GM21529 (cell line): Measurements from ENCODE around the gene LCN9.
"Not testable (repeated sequence)": the region's sequence is repeated elsewhere in the genome, so short reads cannot be mapped to it uniquely, and the experiment has no call there.

ENCODE experiments used
- ATAC-seq: cut with Tn5 transposase; IDR thresholded peaks from one replicate; pipeline ENCODE4 v1.9.1; 2021; ENCODE audit not compliant: unreplicated experiment

Gene LCN9, protein sequence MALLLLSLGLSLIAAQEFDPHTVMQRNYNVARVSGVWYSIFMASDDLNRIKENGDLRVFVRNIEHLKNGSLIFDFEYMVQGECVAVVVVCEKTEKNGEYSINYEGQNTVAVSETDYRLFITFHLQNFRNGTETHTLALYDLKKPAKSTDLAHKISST

DNA sequence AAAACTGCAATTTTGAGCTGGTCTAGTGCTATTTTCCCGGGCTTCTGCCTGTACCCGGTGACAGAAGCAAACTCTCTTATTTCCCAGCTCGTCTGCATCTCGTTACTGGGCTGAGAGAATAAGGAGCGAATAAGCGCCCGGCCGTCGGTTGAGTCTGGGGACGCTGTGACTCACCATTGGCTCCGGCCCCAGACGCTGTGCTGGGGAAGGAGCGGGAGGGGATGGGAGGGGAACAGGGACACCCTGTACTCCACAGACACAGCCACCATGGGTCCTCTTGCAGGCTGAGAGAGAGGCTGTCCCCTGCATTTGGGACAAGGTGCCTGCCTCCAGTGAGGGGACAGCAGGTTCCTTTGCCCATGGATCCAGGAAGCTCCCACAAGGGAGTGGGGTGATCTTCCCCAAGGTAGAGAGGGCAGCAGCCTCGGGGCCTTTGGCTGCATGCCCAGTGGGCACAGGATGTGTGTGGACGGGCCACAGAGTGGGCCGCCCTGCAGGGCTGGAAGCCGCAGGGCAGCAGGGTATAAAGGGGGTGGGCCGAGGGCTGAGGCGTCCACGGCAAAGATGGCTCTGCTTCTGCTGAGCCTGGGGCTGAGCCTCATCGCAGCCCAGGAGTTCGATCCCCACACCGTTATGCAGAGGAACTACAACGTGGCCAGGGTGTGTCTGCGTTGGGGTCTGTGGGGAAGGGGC, at the start of gene LCN9:
TSS of gene LCN9 (plus strand) at position 552 of the 693 bp plus-strand sequence. CDS start at position 565, 13 bp downstream.
- no peak for ATAC-seq

DNA sequence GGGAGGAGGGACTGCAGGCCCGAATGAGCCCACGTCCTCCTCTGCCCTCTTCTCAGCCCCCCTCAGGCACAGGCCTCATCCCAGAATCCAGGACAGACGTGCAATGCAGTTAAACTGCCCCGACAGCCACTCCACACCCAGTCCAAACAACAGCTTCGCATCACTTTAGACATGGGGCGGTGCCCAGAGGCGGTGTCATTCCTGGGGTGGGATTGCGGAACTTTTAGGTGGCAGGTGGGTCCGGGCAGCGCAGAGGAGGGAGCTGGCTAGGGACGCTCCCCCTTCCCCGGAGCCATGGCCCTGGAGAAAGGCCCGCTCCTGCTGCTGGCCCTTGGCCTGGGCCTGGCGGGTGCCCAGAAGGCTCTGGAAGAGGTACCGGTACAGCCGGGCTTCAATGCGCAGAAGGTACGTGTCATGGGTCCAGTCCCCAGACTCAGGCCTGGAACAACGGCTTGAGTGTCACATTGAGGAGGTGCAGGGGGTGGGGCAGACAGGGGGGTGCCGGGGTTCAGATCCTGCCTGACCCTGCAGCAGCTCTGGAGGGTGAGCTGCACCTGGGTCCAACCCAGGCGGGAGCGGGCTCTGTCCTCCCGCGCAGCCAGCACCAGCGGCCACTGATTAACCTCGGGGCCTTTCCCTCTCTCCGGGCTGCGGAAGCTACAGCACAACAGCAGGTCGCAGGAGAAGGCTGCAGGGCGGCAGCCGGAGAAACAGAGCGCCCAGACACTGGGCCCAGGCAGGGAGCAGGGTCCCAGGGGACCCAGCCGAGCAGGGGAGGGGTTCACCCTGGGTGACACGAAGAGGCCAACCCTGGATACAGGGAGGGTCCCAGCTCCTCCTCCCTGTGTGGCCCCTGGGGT, 48.9 kb upstream of the LCN9 start:
- no peak for ATAC-seq

DNA sequence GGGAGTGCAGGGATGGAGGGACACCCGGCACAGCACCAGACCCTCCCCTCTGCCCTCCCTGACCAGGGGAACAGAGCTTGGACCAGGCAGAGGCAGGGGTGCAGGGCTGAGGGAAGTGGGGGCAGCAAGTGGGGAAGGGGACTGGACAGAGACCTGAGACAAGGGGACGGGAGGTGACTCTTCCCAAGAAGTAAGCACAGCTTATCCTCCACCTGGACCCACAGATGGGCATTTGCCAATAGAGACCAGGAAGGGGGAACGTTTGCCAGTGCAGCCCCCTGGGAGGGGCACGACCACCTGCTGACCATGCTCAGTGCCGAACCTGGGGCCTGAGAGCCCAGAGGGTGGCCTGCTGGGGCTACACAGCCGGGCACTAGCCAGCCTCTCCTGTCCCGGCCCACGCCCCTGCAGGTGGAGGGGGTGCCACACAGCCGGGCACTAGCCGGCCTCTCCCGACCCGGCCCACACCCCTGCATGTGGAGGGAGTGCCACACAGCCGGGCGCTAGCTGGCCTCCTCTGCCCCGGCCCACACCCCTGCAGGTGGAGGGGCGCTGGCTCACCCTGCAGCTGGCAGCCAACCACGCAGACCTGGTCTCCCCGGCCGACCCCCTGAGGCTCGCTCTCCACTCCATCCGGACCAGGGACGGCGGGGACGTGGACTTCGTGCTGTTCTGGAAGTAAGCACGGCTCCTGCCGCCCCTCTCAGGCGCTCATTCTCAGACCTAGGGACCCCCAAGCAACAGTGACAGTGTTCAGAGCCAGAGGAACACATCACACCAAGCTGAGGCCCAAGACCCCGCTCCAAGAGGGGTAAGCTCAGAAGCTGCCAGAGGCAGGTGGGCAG, 48.1 kb upstream of the LCN9 start:
- ATAC-seq: no peak

DNA sequence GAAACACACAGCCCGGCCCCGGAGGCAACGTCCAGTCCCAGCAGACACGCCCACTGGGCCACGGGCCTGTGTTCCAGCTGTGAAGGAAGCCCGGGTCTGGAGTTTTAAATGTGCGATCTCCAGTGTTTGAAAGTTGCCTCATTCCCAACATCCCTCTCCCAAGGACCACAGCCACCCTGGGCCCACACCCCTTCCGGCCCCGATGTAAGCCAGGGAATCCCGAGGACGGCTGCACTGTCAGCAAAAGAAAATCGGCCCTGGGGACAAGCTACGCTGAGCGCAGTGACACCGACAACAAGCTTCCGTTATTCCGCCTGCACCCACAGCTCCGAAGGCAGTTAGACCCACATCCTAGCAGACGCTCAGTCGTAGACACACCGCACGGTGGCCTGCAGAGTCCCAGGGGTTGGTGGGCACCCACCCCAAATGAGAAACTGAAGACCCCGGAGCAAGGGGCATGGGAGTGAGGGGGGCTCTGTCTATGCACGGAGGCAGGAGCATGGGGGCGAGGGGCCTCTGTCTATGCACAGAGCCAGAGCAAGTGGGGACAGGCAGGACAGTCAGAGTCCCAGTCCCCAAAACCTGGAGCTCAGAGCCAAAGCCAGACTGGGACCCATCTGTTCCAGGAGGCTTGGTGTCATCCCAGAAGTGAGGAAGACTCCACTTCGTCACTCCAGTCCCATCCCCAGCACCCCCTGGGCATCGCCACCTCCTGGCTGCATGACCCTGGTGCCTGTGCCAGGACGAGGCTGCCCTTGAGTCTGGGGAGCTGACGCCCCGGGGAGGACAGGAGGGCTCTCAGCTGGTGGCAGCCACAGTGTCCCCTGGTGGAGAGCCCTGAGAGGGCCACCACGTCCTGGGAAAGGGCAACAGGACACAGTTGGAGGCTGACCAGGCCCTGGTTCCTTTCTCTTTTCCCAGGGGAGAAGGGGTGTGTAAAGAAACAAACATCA, 47.2 kb upstream of the LCN9 start:
- ATAC-seq: no peak

DNA sequence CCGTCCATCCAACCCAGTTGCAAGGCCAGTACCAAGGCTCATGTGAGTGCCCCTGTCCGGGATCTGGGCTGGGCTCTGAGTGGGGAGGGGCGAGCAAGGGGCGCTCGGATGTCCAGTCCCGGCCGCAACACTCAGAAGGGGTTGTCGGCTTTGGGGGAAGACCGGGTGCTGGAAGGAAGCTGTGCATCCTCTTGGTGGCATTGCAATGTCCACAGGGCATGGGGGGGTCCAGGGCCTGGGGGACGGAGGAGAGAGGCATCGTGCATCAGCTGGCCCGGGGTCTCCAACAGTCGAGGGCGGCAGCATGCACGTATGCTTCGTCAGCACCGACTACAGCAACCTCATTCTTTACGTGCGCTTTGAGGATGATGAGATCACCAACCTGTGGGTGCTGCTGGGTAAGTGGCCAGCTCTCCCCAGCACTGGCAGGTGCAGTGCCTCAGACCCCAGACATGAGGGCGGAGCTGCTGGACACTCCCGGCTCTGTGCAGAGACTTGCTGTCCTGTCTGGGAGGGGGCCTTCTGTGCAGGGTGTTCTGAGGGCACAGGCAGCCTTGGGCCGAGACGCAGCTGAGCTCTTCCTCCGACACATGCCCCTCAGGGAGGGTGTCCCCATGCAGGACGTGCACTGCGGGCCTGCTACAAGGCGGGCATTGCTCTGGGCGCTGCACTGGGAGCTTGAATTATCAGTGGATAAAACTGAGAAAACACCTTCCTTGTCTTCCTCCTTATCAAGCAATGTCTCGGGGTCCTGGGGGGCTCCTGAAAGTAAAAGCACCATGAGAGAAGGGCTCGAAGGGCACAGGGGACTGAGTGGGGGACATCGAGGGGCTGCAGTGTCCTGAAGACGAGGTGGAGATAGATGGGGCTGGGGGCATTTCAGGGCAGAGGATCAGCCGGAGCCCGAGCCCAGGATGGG, 46.2 kb upstream of the LCN9 start:
- ATAC-seq: no peak

DNA sequence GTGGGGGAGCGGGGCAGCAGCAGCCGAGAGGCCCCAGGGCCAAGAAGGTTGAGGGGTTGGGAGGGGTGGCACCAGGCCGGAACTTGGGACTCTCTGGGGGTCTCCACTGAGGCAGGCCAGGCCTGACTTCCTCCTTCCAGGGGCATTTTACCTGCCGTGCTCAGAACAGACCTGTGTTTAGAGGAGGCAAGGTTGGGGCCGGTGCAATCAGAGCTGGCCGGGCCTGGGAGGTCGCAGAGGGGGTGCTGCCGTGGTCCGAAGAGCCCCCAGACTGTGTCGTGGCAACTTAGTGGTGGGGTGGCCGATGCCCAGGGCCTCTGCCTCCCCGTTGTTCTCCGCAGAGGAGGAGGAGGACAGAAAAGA, 45.6 kb upstream of the LCN9 start:
- ATAC-seq: no peak

DNA sequence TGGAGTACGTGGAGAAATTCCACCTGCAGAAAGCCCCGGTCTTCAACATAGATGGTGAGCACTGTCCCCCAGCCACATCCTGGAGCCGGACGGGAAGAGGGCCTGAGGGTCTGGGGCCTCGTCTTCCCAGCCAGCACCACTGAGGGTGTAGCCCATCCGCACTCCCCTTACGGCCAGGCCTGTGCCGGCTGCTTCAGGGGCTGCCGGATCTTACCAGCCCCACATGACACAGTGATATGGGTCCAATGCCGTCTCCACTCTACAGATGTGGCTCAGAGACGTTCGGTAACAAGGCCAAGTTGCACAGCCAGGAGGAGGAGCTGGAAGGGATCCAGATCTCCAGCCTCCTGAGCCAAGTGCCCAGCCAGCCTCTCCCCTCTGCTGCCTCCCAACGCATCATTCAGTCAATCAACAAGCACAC, 45.1 kb upstream of the LCN9 start:
- no peak for ATAC-seq

DNA sequence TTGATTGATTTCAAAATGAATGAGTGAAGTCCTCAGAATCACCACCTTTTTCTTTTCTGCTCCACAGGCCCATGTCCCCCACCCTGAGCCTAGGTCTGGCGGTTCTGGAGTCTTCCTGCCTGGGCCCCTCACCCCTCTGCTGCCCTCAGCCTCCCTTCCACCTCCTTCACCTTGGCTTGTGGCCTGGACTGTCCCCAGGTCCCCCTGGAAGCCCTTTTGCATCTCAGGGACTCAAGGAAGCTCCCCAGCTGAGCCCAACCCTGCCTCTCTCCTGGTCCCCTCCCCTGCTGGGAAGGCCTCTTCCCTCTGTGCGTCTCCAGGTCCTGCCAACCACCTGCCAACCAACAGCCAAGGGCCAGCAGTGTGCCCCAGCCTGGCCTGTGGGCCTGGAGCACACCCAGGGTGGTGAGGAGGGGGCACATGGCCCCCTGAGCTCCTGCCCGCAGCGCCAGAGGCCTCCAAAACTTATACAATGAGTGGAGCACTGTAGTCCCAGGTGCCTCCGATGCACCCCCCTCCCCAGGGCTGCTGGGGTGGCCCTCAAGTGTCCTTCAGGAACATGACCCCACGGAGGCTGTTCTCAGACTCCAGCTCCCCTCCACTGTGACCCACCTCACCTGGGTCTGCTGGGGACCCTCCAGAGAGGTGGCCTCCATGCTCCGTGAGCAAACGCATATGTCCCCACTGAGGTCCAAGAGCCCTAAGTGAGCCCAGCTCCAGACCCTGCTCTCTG, 44.1 kb upstream of the LCN9 start:
- ATAC-seq: no peak

DNA sequence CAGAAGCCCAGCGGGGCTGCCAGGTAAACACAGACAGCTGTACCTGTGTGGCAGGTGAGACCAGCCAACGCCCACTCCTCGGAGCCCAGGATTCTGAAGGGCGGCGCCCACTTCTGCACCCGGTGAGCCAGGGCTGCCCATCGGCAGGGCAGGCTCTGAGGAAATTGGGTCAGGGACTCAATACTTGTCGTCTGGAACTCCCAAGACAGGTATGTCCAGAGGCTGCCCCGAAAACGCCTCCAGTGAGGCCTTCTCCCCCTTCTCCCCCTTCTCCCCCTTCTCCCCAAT, 43.6 kb upstream of the LCN9 start:
- no peak for ATAC-seq

DNA sequence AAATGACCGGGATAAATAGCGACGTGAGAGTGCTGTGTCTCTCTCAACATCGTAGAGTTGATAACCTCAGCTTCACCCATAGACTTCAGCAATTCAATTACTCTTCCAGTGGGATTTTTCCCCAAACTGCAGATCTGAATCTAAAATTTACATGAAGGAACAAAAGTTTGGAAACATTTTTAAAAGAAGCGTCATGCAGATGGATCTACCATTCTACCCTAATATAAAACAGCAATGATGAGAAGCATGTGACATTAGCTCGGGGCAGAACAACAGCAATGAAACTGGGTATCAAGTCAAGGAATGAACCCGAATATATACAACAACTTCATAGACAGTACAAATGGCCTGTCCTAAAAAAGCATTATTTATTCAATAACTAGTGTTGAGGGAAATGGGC, 42.6 kb upstream of the LCN9 start:
- ATAC-seq: no peak

DNA sequence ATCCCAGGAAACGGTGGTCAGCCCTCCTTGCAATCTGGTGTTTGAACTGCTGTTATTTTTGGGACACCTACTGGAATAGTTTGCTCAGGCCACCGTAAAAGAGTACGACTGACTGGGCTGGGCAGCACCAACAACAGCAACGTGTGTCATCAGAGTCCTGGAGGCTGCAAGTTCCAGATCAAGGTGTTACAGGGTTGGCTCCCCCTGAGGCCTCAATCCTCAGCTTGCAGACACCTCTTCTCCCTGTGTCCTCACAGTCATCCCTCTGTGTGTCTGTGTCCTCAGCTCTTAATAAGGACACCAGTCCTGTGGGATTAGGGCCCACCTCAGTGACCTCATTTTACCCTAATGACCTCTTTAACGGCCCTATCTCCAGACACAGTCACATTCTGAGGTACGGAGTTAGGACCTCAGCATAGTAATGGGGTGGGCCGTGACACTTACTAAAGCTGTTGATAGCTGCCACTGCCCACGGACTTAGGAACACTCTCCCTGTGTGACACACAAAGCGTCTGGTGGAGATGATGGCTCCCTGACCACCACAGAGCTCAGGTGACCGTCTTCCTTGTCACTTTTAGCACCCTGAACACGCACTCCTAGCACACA, 40.6 kb upstream of the LCN9 start:
- no peak for ATAC-seq

DNA sequence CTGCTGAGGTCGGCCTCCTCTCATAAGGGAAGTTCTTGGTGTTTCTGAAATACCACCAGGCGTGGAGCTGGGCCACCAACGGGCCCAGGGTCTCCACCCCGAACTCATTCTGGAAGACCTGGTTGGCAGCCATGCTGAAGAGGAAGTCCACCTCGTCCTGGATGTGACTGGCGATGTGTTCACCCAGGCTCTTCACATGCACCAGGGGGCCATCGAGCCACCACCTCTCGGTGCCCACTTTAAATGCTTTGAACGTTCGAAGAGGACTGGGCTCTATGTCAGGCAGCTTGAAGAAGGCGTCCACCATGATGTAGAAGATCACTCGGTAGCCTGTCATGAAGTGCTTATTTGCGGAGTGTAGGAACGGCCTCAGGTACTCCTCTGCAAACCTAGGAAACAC, 38.8 kb upstream of the LCN9 start:
- ATAC-seq: no peak

DNA sequence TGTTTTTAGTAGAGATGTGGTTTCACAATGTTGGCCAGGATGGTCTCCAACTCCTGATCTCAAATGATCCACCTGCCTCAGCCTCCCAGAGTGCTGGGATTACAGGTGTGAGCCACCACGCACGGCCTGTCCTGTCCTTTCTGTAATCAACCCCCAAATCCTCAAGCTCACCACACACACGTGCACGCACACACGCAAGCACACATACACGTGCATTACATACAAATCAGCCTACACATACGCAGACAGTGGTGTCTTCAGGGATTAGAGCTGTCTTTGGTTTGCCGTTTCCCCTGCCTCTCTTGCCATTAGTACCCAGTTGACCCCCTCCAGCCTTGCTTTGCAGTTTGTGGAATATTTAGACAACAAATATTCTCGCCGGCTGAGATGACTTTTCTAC, 30.3 kb upstream of the LCN9 start:
- ATAC-seq: no peak

DNA sequence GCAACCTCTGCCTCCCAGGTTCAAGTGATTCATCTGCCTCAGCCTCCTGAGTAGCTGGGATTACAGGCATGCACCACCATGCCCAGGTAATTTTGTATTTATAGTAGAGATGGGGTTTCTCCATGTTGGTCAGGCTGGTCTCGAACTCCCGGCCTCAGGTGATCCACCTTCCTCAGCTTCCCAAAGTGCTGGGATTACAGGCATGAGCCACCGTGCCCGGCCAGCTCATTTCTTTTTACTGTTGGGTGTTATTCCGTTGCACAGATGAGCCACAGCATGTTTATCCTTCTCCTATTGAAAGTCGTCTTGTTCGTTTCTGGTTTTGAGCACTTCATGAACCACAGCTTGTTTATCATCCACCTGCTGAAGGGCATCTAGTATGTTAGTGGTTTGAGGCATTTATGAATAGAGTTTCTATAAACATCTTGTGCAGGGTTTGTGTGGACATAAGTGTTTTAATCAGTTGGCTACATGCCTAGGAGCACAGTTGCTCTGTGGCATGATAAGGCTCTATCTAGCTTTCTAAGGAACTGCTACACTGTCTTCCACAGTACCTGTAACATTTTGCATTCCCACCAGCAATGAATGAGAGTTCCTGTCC, 26.1 kb upstream of the LCN9 start:
- ATAC-seq: not testable (repeated sequence)

DNA sequence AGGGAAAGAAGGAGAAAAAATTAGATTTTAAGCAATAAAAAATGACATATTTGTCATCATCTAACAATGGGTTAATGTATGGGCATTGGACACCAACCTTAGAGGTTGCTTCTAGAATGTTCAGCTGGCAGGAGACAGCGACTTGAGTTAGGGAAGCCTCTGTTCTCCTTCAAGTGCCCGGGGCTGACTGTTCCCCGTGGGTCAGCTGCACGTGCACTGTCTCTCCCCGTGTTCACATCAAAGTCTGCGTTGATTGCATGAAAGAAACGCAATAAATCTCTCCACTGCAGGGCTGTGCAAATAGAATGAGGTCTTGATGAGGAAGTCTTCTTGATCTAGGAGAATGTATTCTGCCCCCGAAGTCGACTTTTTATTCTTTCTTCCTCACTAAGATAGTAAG, 23.9 kb upstream of the LCN9 start, which contains the start of gene GLT6D1:
TSS of gene GLT6D1 (minus strand) at position 345 of the 400 bp plus-strand sequence. CDS start 353 bp downstream, outside the sequence.
- no peak for ATAC-seq

DNA sequence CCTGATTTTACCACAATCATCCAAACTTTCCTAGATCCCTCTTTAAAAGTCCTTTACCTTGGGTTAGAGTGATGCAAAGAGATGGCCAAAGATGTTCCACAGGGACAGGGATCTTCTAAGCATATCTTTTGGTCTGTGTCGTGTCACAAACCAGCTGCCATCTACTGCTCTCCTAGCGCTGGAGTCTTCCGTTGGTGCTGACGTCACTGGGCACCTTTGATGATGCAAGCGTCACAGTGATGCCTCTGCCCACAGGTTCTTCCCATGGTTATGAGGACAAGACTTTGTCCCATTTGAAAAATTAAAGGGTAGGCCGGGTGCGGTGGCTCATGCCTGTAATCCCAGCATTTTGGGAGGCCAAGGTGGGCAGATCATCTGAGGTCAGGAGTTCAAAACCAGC, 22.1 kb upstream of the LCN9 start:
- ATAC-seq: no peak

DNA sequence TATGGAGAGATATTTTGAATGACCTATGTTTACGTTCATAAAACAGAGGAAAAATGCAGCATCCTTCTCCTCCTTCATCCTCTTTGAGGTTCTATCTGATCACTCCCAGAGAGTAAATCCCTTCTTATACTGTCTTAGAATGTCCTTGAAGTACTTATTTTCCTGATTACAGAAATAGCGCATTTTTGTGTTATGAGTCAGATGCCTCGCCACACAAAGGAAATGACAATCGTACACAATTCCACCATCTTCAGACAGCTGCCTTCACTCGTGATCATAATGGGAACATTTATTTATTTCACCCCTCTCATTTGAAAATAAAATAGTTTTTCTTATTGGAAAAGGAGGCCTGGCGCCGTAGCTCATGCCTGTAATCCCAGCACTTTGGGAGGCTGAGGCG, 21.4 kb upstream of the LCN9 start:
- no peak for ATAC-seq
